NCI-H2107 treated with DMSO at 0.1 percent for 48 hours (cell line): ENCODE data around the gene ANKFY1.
"Not testable (repeated sequence)": the region's sequence is repeated elsewhere in the genome, so short reads cannot be mapped to it uniquely, and the experiment has no call there.

Experiments used
- DNase-seq: peaks from one replicate; lab custom pipeline; 2025; ENCODE audit not compliant: unreplicated experiment; lab: John Stamatoyannopoulos, UW

The ANKFY1 gene

GRCh38 chr17:4262703-4263102 lies 1.1 kb downstream of the ANKFY1 start:
- DNase-seq: no peak

GRCh38 chr17:4261452-4261851 lies 2.3 kb downstream of the ANKFY1 start:
- no peak for DNase-seq

- DNase-seq: no peak
Observed at GRCh38 chr17:4258867-4259266, 4.9 kb downstream of the ANKFY1 start.

- no peak for DNase-seq
Observed at GRCh38 chr17:4256952-4257351, 6.8 kb downstream of the ANKFY1 start.

- DNase-seq: not testable (repeated sequence)
Observed at GRCh38 chr17:4255271-4255670, 8.5 kb downstream of the ANKFY1 start.

GRCh38 chr17:4250887-4251286 lies 12.9 kb downstream of the ANKFY1 start:
- no peak for DNase-seq

GRCh38 chr17:4249452-4250029 lies 14.2 kb downstream of the ANKFY1 start:
- DNase-seq: no peak

- no peak for DNase-seq
Observed at GRCh38 chr17:4248504-4249277, 15.1 kb downstream of the ANKFY1 start.

GRCh38 chr17:4247971-4248388 lies 15.8 kb downstream of the ANKFY1 start:
- peak; percentile 14 for DNase-seq

GRCh38 chr17:4247361-4247970 lies 16.3 kb downstream of the ANKFY1 start:
- peak; percentile 48 for DNase-seq

- DNase-seq: no peak
Observed at GRCh38 chr17:4246674-4247073, 17.1 kb downstream of the ANKFY1 start.

- DNase-seq: no peak
Observed at GRCh38 chr17:4241535-4241934, 22.2 kb downstream of the ANKFY1 start.

GRCh38 chr17:4236456-4236855 lies 27.3 kb downstream of the ANKFY1 start:
- DNase-seq: no peak

- no peak for DNase-seq
Observed at GRCh38 chr17:4235372-4236279, 28.2 kb downstream of the ANKFY1 start.

GRCh38 chr17:4234401-4234800 lies 29.4 kb downstream of the ANKFY1 start:
- no peak for DNase-seq

GRCh38 chr17:4233668-4234258 lies 30.0 kb downstream of the ANKFY1 start:
- no peak for DNase-seq

- DNase-seq: peak; percentile 33
Observed at GRCh38 chr17:4232168-4232813, 31.5 kb downstream of the ANKFY1 start.

GRCh38 chr17:4229627-4230541 lies 33.9 kb downstream of the ANKFY1 start:
- DNase-seq: no peak

GRCh38 chr17:4221899-4222659 lies 41.7 kb downstream of the ANKFY1 start:
- no peak for DNase-seq
